HG02571 (cell line): ENCODE data around the gene FRYL.

Experiments
- ATAC-seq: cut with Tn5 transposase; IDR thresholded peaks from one replicate; pipeline ENCODE4 v1.9.1; 2021; ENCODE audit warnings: mild to moderate bottlenecking, moderate library complexity; ENCODE audit not compliant: unreplicated experiment

Gene FRYL

GRCh38 chr4:48634688-48635308 lies 145.3 kb downstream of the FRYL start:
- no peak for ATAC-seq

- no peak for ATAC-seq
Measured at GRCh38 chr4:48633657-48634056, 146.4 kb downstream of the FRYL start.

GRCh38 chr4:48629458-48629857 lies 150.6 kb downstream of the FRYL start:
- no peak for ATAC-seq

DNA sequence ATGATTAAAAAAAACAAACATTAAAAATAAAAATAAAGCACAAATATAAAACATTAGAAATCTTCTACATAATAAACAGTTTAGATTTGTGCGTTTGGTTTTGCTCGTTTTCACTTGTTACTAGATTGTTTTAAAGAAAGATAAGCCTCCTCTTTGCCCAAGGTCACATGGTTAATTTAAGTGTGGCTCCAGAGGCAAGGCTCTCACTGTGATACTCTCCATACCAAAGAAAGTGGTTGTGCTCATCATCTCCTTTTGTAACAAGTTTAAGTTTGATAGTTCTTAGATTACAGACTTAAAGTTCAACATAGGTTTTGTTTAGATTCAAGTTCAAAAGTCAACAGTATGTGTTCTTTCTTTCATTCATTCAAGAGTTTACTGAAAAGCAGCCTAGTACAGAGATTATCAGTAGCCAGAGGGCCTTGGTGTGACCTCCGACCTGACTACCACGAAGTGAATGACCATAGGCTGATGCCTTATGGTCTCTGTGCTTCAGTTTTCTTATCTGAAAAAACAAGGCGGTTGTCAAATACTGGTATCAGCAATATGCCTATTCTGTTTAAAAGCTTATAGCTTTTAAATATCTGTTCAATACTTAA lies 156.8 kb downstream of the FRYL start:
- ATAC-seq, result no peak

DNA sequence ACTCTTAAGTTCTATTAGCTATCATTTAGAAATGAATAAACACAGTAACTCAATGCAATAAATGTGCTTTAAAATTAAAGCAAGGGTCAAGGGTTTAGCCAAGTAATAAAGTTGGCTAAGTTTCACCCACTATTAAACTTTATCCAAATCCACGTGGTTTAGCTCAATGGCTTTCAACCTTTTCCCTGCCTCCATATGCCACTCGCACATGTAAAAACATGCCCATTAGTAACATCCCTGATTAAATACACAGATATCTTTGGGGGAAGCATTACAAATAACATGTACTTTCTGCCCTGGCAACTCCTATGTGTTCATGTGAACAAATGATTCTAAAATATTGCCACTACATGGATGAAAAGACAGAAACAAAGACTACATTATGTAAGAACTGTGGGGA lies 159.2 kb downstream of the FRYL start:
- no peak for ATAC-seq

DNA sequence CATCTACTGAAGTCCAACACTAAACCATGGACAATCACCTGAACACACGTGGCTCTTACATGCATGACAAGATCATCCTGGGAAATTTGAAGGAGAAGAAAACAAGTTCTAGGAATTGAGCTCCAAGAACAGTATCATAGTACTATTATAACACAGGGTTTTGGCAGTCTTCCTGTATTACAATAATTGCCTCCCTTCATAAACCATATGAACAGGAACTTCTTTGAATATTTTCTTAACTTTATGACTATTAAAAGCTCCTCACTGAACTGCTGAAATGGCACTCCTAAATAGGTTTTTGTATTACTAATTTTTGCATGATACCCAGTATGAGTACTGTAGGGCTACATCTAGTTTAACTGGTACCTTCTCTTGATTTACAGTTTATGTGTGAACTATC lies 160.0 kb downstream of the FRYL start:
- no peak for ATAC-seq

DNA sequence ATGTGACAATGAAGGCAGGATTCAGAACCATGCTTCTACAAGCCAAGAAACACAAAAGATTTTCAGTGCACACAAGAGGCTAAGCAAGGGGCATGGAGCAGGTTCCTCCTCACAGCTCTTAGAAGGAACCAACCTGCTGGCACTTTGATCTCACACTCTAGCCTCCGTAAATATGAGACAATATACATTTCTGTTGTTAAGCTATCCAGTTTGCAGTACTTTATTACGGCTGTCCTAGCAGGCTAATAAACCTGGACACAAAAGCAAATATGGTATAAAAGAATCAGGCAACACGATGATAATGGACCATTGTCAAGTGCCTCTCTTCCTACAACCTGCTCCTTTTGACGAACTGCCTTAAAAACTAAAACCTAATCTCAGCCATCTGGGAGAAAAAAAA lies 175.6 kb downstream of the FRYL start:
- no peak for ATAC-seq

- ATAC-seq, result no peak
Measured at GRCh38 chr4:48604041-48604440, 176.0 kb downstream of the FRYL start.

DNA sequence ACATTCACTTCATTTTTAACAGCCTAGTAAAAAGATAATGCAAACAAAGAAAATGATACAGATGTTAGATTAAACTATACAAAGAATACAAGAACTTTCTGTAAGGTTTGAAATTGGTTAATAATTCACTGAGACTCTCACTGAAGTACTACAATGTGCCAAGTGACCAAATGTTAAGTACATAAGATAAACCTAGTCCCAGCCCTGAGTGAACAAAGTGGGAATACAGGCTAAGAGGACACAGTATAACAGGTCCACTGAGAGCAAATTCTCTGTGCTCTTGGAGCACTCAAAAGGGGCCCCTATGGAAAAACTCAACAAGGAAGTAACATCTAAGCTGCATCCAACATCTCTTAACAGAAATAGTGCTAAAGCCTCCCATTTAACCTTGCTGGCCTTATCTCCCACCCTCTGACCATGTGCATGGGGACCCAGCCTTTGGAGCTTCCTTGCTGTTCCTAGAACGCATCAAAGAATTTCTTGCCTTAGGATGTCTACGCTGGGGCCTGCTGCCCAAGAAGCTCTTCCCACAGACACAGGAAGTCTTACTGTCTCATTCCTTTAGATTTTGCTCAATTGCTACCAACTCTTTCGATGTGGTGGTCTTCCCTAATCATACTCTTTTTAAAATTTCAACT lies 176.6 kb downstream of the FRYL start:
- no peak for ATAC-seq

DNA sequence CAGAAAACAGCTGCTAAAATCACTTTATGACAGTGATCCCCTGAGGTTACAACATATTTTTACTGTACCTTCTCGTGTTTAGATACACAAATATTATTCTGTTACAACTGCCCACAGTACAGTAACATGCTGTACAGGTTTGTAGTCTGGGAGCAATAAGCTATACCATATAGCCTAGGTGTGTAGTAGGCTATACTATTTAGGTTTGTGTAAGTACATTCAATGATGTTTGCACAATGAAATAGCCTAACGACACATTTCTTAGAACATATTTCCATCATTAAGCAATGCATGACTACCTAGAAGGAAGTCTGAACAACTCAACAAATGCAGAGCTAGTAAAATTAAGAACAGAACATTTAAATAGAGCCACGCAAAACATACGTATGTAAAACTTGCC lies 177.3 kb downstream of the FRYL start:
- no peak for ATAC-seq

GRCh38 chr4:48602222-48602621 lies 177.9 kb downstream of the FRYL start:
- ATAC-seq, result no peak

DNA sequence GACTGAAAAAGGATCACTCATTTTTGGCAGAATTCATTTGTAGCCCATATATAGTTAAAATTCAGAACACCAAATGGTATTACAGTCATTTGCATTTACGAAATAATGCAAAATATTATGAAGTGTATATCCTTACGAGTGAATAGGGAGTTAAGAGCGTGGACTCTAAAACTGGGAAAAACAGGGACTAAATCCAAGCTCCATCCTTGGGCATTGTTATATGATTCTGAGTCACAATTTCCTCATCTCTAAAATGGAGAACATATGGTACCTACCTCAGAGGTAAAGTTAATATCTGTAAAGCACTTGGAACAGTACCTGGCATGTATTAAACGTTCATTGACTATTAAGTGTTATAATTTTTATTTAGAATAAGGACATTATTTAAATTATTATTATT lies 183.7 kb downstream of the FRYL start:
- no peak for ATAC-seq

GRCh38 chr4:48594180-48594579 lies 185.9 kb downstream of the FRYL start:
- ATAC-seq, result no peak

- no peak for ATAC-seq
Measured at GRCh38 chr4:48591372-48591771, 188.7 kb downstream of the FRYL start.

GRCh38 chr4:48590884-48591283 lies 189.2 kb downstream of the FRYL start:
- ATAC-seq, result no peak

DNA sequence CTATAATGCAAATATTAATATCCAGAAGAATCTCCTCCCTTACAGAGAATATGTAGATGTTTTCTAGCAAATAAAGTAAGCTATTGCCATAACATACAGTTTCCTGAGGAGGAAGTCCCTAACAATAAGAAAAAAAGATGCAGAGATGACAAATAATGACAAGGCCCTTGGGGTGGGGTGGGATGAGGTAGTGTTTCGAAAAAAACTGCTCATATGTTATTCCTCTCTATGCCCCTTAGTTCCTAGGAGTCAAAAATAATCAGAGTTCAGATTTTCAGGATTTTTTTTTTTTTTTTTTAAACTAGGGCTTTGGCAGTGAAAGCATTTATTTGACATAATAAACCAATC lies 191.0 kb downstream of the FRYL start:
- ATAC-seq, result no peak

GRCh38 chr4:48588230-48589097 lies 191.6 kb downstream of the FRYL start:
- no peak for ATAC-seq

- ATAC-seq, result no peak
Measured at GRCh38 chr4:48585401-48585800, 194.7 kb downstream of the FRYL start.

- ATAC-seq, result no peak
Measured at GRCh38 chr4:48578132-48578968, 201.7 kb downstream of the FRYL start.

GRCh38 chr4:48575964-48576363 lies 204.1 kb downstream of the FRYL start:
- ATAC-seq, result no peak

- ATAC-seq, result no peak
Measured at GRCh38 chr4:48571471-48571870, 208.6 kb downstream of the FRYL start.
